MM.1S (cell line): ENCODE measurements around the gene SERPINB7.

Experiments used
- DNase-seq: peaks from one replicate; pipeline ENCODE4 v3.0.0-alpha.2; 2015
- H2AFZ ChIP-seq: fragments of 300-600 bp; sonication (generic); 2 replicates; pipeline ENCODE4 v1.6.0; 2016; ENCODE audit warnings: antibody characterized with exemption, low read length
- H3F3A ChIP-seq: fragments of 300-600 bp; sonication (generic); 2 replicates; pipeline ENCODE4 v1.6.1; 2016; ENCODE audit warnings: mild to moderate bottlenecking, antibody characterized with exemption, low read length, moderate library complexity, mixed read lengths; ENCODE audit not compliant: insufficient read depth
- H3K27ac ChIP-seq: fragments of 300-600 bp; sonication (generic); 2 replicates; pipeline ENCODE4 v1.5.1; 2016; ENCODE audit warnings: mild to moderate bottlenecking, low read length
- H3K27me3 ChIP-seq: fragments of 300-600 bp; sonication (generic); replicated peaks from 2 replicates; pipeline ENCODE4 v1.6.0; 2016; ENCODE audit warnings: low read length; ENCODE audit not compliant: insufficient read depth
- H3K36me3 ChIP-seq: fragments of 300-600 bp; sonication (generic); replicated peaks from 2 replicates; pipeline ENCODE4 v1.6.1; 2016; ENCODE audit warnings: mild to moderate bottlenecking, low read length, mixed read lengths; ENCODE audit not compliant: insufficient read depth
- H3K4me1 ChIP-seq: fragments of 300-600 bp; sonication (generic); 2 replicates; pipeline ENCODE4 v1.6.1; 2016; ENCODE audit warnings: low read length, mixed read lengths
- H3K4me2 ChIP-seq: fragments of 300-600 bp; sonication (generic); 2 replicates; pipeline ENCODE4 v1.6.0; 2016; ENCODE audit warnings: low read depth, low read length
- H3K4me3 ChIP-seq: fragments of 300-600 bp; sonication (generic); 2 replicates; pipeline ENCODE4 v1.5.1; 2016; ENCODE audit warnings: low read length, mixed read lengths
- H3K79me2 ChIP-seq: fragments of 300-600 bp; sonication (generic); 2 replicates; pipeline ENCODE4 v1.6.1; 2016; ENCODE audit warnings: mixed run types, low read length, mixed read lengths
- H3K9ac ChIP-seq: fragments of 300-600 bp; sonication (generic); 2 replicates; pipeline ENCODE4 v1.6.1; 2016; ENCODE audit warnings: low read length, mixed read lengths
- H3K9me2 ChIP-seq: fragments of 300-600 bp; sonication (generic); replicated peaks from 2 replicates; pipeline ENCODE4 v1.6.1; 2016; ENCODE audit warnings: mild to moderate bottlenecking, low read length, mixed read lengths; ENCODE audit not compliant: insufficient read depth
- H3K9me3 ChIP-seq: fragments of 300-600 bp; sonication (generic); replicated peaks from 2 replicates; pipeline ENCODE4 v1.6.1; 2016; ENCODE audit warnings: mild to moderate bottlenecking, low read length, mixed read lengths; ENCODE audit not compliant: insufficient read depth
- H4K20me1 ChIP-seq: fragments of 300-600 bp; sonication (generic); 2 replicates; pipeline ENCODE4 v1.6.1; 2016; ENCODE audit warnings: mild to moderate bottlenecking, low read length, moderate library complexity, mixed read lengths; ENCODE audit not compliant: insufficient read depth
- CTCF ChIP-seq: fragments of 300-600 bp; sonication (generic); IDR thresholded peaks from 2 replicates; pipeline ENCODE4 v1.5.1; 2016; ENCODE audit warnings: antibody characterized with exemption, low read length, mixed read lengths
- EZH2 ChIP-seq: fragments of 300-600 bp; sonication (generic); optimal IDR thresholded peaks from 2 replicates; pipeline ENCODE3; 2017; ENCODE audit warnings: low read depth, mild to moderate bottlenecking, antibody characterized with exemption, low read length, mixed read lengths
- EZH2phosphoT487 ChIP-seq: fragments of 300-600 bp; sonication (generic); IDR thresholded peaks from 2 replicates; pipeline ENCODE4 v1.6.1; 2018; ENCODE audit warnings: antibody characterized with exemption, low read length

The SERPINB7 gene

GRCh38 chr18:63824220-63824525 lies 49.0 kb downstream of the SERPINB7 start:
- H3K4me1 ChIP-seq = no peaks in the 10 kb centered on the region
- no peak overlapping the region for H3K27ac ChIP-seq
- no peak for TF ChIP-seq EZH2
- TF ChIP-seq EZH2phosphoT487 = no peak
- TF ChIP-seq CTCF = no peak; the same call in 1 of the 2 replicates
- H3K4me2 ChIP-seq = no peak overlapping the region
- no peaks in the 10 kb centered on the region for H3K79me2 ChIP-seq
- no peak overlapping the region for H2AFZ ChIP-seq
- no peak overlapping the region for H3K9ac ChIP-seq
- no peaks in the 10 kb centered on the region for H3K9me2 ChIP-seq
- no peaks in the 10 kb centered on the region for H3K36me3 ChIP-seq
- no peak for DNase-seq
- H3K4me3 ChIP-seq = no peak overlapping the region
- H3F3A ChIP-seq = no peaks in the 10 kb centered on the region
- H4K20me1 ChIP-seq = no peaks in the 10 kb centered on the region
- no peaks in the 10 kb centered on the region for H3K27me3 ChIP-seq
- H3K9me3 ChIP-seq = no peaks in the 10 kb centered on the region

- Histone ChIP-seq H3K9ac (no peak overlapping the region), H3K79me2 (no peaks in the 10 kb centered on the region), H3K9me2 (no peaks in the 10 kb centered on the region), H3K4me2 (no peak overlapping the region), H4K20me1 (no peaks in the 10 kb centered on the region), H3K9me3 (no peaks in the 10 kb centered on the region), H3K4me1 (peaks cover 23% of the 10 kb centered on the region), H2AFZ (no peak overlapping the region), H3K4me3 (no peak overlapping the region), H3K36me3 (no peaks in the 10 kb centered on the region), H3K27me3 (no peaks in the 10 kb centered on the region), H3F3A (no peaks in the 10 kb centered on the region; the same call in 1 of the 2 replicates), H3K27ac (no peak overlapping the region)
- TF ChIP-seq EZH2phosphoT487 (no peak), EZH2 (no peak)
- no peak for DNase-seq
Observed at GRCh38 chr18:63828120-63828519, 52.9 kb downstream of the SERPINB7 start.

GRCh38 chr18:63828656-63829055 lies 53.4 kb downstream of the SERPINB7 start:
- peaks cover 23% of the 10 kb centered on the region for H3K4me1 ChIP-seq
- TF ChIP-seq EZH2 (no peak), EZH2phosphoT487 (no peak), CTCF (no peak)
- no peaks in the 10 kb centered on the region for H4K20me1 ChIP-seq
- no peaks in the 10 kb centered on the region for H3K36me3 ChIP-seq
- H3K9ac ChIP-seq = no peak overlapping the region
- DNase-seq = no peak
- H3K79me2 ChIP-seq = no peaks in the 10 kb centered on the region
- H3K27me3 ChIP-seq = no peaks in the 10 kb centered on the region
- H2AFZ ChIP-seq = no peak overlapping the region
- no peak overlapping the region for H3K4me3 ChIP-seq
- H3K9me2 ChIP-seq = no peaks in the 10 kb centered on the region
- no peaks in the 10 kb centered on the region; the same call in 1 of the 2 replicates for H3F3A ChIP-seq
- no peaks in the 10 kb centered on the region for H3K9me3 ChIP-seq
- H3K27ac ChIP-seq = no peak overlapping the region
- no peak overlapping the region for H3K4me2 ChIP-seq

DNA sequence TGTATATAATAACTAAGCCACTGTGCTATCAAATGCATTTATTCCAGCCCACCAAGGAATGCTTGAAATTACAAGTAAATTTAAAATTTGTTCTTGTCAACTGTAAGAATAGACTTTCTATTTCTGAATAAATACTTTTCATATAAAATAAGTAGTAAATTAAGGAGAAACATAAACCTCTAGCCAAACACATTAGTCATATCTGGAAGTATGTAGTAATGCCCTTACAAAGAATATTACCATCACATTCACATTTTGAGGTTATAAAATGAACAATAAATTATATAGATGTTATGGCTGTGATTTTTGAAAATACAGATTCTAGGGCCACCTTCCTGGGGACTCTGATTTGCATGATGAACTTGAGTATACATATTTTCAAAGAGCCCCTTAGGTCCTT lies 54.7 kb downstream of the SERPINB7 start:
- H3K9me3 ChIP-seq = no peaks in the 10 kb centered on the region
- H3K4me3 ChIP-seq = no peak overlapping the region
- no peak overlapping the region; the same call in 1 of the 2 replicates for H3K4me2 ChIP-seq
- H3K9me2 ChIP-seq = no peaks in the 10 kb centered on the region
- H3K27me3 ChIP-seq = no peaks in the 10 kb centered on the region
- H2AFZ ChIP-seq = no peak overlapping the region
- peaks cover 23% of the 10 kb centered on the region for H3K4me1 ChIP-seq
- DNase-seq = no peak
- no peaks in the 10 kb centered on the region for H3K79me2 ChIP-seq
- H3F3A ChIP-seq = no peaks in the 10 kb centered on the region; the same call in 1 of the 2 replicates
- H3K9ac ChIP-seq = no peak overlapping the region
- no peaks in the 10 kb centered on the region for H3K36me3 ChIP-seq
- no peaks in the 10 kb centered on the region for H4K20me1 ChIP-seq
- no peak overlapping the region for H3K27ac ChIP-seq
- no peak for TF ChIP-seq EZH2
- no peak for TF ChIP-seq CTCF
- TF ChIP-seq EZH2phosphoT487 = no peak
